Psoas muscle (tissue), 8 donors: ENCODE results near the gene VCAM1. TPM values are rescaled to one million over a fixed set of nuclear protein-coding genes. Genes with fewer than 3 reads are reported as not detected.

Experiments used
- ATAC-seq, 4 donors: fragments of 200-7000 bp; cut with Tn5 transposase; one replicate each; pipeline ENCODE4 v1.9.1; 2020; ENCODE audit warnings: moderate library complexity in 3 of 4, mild to moderate bottlenecking in 2 of 4
- DNase-seq, 2 donors: peaks; one replicate each; pipeline ENCODE4 v3.0.0-alpha.2; 2020
- H3K27ac ChIP-seq: fragments of 200-600 bp; one replicate; pipeline ENCODE4 v1.8.0; 2022
- H3K27me3 ChIP-seq, 3 donors: fragments of 200-600 bp in 1 of 3; one replicate each; pipeline versions ENCODE4 v1.6.1 to v1.8.0; 2013 to 2022; ENCODE audit warnings: low read length in 2 of 3, mild to moderate bottlenecking in 2 of 3, moderate library complexity in 1 of 3; ENCODE audit not compliant: insufficient read depth in 3 of 3
- H3K36me3 ChIP-seq, 2 donors: fragments of 200-600 bp in 1 of 2; one replicate each; pipeline versions ENCODE4 v1.6.1 to v1.8.0; 2013 to 2022; ENCODE audit warnings: low read depth in 1 of 2, mild to moderate bottlenecking in 1 of 2, moderate library complexity in 1 of 2; ENCODE audit not compliant: insufficient read depth in 1 of 2
- H3K4me1 ChIP-seq: fragments of 200-600 bp; one replicate; pipeline ENCODE4 v1.8.0; 2022
- H3K4me3 ChIP-seq: fragments of 200-600 bp; one replicate; pipeline ENCODE4 v1.8.0; 2022; ENCODE audit warnings: mild to moderate bottlenecking
- H3K9me3 ChIP-seq: fragments of 200-600 bp; one replicate; pipeline ENCODE4 v1.8.0; 2022
- CTCF ChIP-seq: fragments of 200-600 bp; IDR thresholded peaks from one replicate; pipeline ENCODE4 v1.8.0; 2022; ENCODE audit warnings: antibody characterized with exemption
- WGBS, 3 donors: extraction: QIAGEN DNeasy Blood & Tissue Kit; methylation state at CpG; one replicate each; pipeline versions ENCODE4 v1.1.6 to v1.1.7; 2013; 5-methylcytosine and 5-hydroxymethylcytosine counted together
- intact Hi-C, 2 donors: fragments of 100-400 bp; cut with DNase I; formaldehyde crosslinking; loops; one replicate each; pipeline versions ENCODE4 v1.11.0 to v1.14.2; 2022
- long read RNA-seq, 2 donors: library from polyadenylated mRNA; unstranded; transcript quantifications; one replicate each; pipeline ENCODE4 v2.0.0, GENCODE V29; 2021
- polyA plus RNA-seq, 3 donors: library from polyadenylated mRNA; stranded (reverse); fragments of 200-250 nt; gene quantifications; one replicate each; pipeline ENCODE4 v1.2.3, GENCODE V29; 2013
- total RNA-seq, 4 donors: library from RNA; stranded (reverse); fragmentation: NEBNext Ultra II Directional in 2 of 4; extraction: Animal tissue kit (Norgen Biotek cat#: 25700) in 2 of 4; gene quantifications; one replicate each; pipeline versions ENCODE4 v1.2.1 to v1.2.4, GENCODE V29; 2021 to 2023
- donor health status: healthy with polysubstance abuse.
- donor health status: DM: no; HTN: no; CAD: no; lungs with moderate emphysema.
- donor health status: Bipolar disorder and iron deficiency.
- donor health status: healthy.
- donor health status: DM: yes; HTN: yes; CAD: no.
- donor health status: DM: no; HTN: no; CAD: no.
- donor health status: DM: no; HTN: no; CAD: no.
- donor health status: DM: yes; HTN: yes; CAD: no.

VCAM1 gene
- total RNA-seq = 1 to 10 TPM; 2.1 to 8.8 (median 4.6) TPM
- 1 to 10 TPM in 1 of 3 donors, under 1 TPM in 2; 0.60 to 2.0 (median 0.91) TPM for polyA plus RNA-seq
- long read RNA-seq, donor 1, transcript VCAM1-201 (9 exons, 3,083 nt) = major isoform, 11 of 12 reads
- long read RNA-seq, donor 1, partial matches to known transcripts = 0 of 12 reads
- long read RNA-seq, donor 1, other reads (novel, unspliced or antisense) = 0 of 12 reads
- long read RNA-seq, donor 2 = 0 reads

- TF ChIP-seq CTCF = no peak
- DNase-seq = no peak
Measured at GRCh38 chr1:100719490-100719889, at the start of gene VCAM1. VCAM1 (plus strand) TSS chr1:100719742; CDS start chr1:100719861, 119 bp downstream.

GRCh38 chr1:100670083-100670482, 49.5 kb upstream of the VCAM1 start:
- no peaks in the 10 kb centered on the region for H3K4me1 ChIP-seq
- H3K27me3 ChIP-seq = no peaks in the 10 kb centered on the region
- H3K36me3 ChIP-seq = no peaks in the 10 kb centered on the region
- no peaks in the 10 kb centered on the region for H3K9me3 ChIP-seq
- no peak for DNase-seq
- WGBS, 3 donors = 60 to 71% (median 60%) methylated on average over 1 of the region's 1 CpG
- H3K4me3 ChIP-seq = no peak overlapping the region
- intact Hi-C loops = no loop called here
- no peak overlapping the region for H3K27ac ChIP-seq
- no peak for TF ChIP-seq CTCF
- ATAC-seq = no peak

More at GRCh38 chr1:100719490-100719889, at the start of gene VCAM1:
- ATAC-seq = no peak
- Histone ChIP-seq H3K27ac (no peak within 1 kb of the TSS), H3K4me3 (peak within 1 kb of the TSS; percentile 55), H3K27me3 (no peaks in the 10 kb centered on the region), H3K9me3 (no peaks in the 10 kb centered on the region), H3K36me3 (no peaks in the 10 kb centered on the region), H3K4me1 (no peaks in the 10 kb centered on the region)
- intact Hi-C loops = no loop called here
- 6 to 11% (median 10%) methylated on average over 7 of the region's 7 CpGs for WGBS, 3 donors

- no peaks in the 10 kb centered on the region for H3K27me3 ChIP-seq
Measured at GRCh38 chr1:100671601-100672000, 47.9 kb upstream of the VCAM1 start.

GRCh38 chr1:100683448-100684349, 35.8 kb upstream of the VCAM1 start:
- no peak for TF ChIP-seq CTCF
- no peak overlapping the region for H3K27ac ChIP-seq

More at GRCh38 chr1:100671601-100672000, 47.9 kb upstream of the VCAM1 start:
- no peak overlapping the region for H3K27ac ChIP-seq
- H3K9me3 ChIP-seq = no peaks in the 10 kb centered on the region
- H3K4me3 ChIP-seq = no peak overlapping the region
- DNase-seq = no peak
- no peak for ATAC-seq
- H3K4me1 ChIP-seq = no peaks in the 10 kb centered on the region
- no peaks in the 10 kb centered on the region for H3K36me3 ChIP-seq
- intact Hi-C loops = no loop called here
- no peak for TF ChIP-seq CTCF

More at GRCh38 chr1:100683448-100684349, 35.8 kb upstream of the VCAM1 start:
- no peak for ATAC-seq
- no peaks in the 10 kb centered on the region for H3K9me3 ChIP-seq
- no peak overlapping the region for H3K4me3 ChIP-seq
- H3K27me3 ChIP-seq = no peaks in the 10 kb centered on the region
- H3K36me3 ChIP-seq = no peaks in the 10 kb centered on the region
- no peak for DNase-seq
- WGBS, 3 donors = 64 to 73% (median 67%) methylated on average over 2 of the region's 2 CpGs
- H3K4me1 ChIP-seq = no peaks in the 10 kb centered on the region
- intact Hi-C loops = no loop called here
